OCI-LY3 (cell line): ENCODE data around the gene ASH1L.

Experiments
- H2AFZ ChIP-seq: fragments of 200-600, 300-600 bp; shearing (Covaris generic); 2 replicates; pipeline ENCODE4 v1.6.0; 2014; ENCODE audit warnings: antibody characterized with exemption, low read depth, low read length
- H3K27ac ChIP-seq: fragments of 200-600, 300-600 bp; sonication (generic); 2 replicates; pipeline ENCODE4 v1.5.1; 2014; ENCODE audit warnings: mild to moderate bottlenecking, low read length, moderate library complexity, mixed read lengths
- H3K27me3 ChIP-seq: fragments of 200-600, 300-600 bp; sonication (generic); 2 replicates; pipeline ENCODE4 v1.6.1; 2014; ENCODE audit warnings: low read depth, low read length, mixed read lengths
- H3K36me3 ChIP-seq: fragments of 200-600, 300-600 bp; sonication (generic); replicated peaks from 2 replicates; pipeline ENCODE3; 2014; ENCODE audit warnings: low read depth, low read length, mixed read lengths
- H3K4me1 ChIP-seq: fragments of 300-600, 200-600 bp; sonication (generic); 2 replicates; pipeline ENCODE4 v1.6.1; 2014; ENCODE audit warnings: low read length, mixed read lengths
- H3K4me2 ChIP-seq: fragments of 200-600, 300-600 bp; sonication (generic); 2 replicates; pipeline ENCODE4 v1.6.1; 2014; ENCODE audit warnings: low read length, mixed read lengths
- H3K4me3 ChIP-seq: fragments of 300-600, 200-600 bp; sonication (generic); 2 replicates; pipeline ENCODE4 v1.5.1; 2014; ENCODE audit warnings: antibody characterized with exemption, mild to moderate bottlenecking, low read length, moderate library complexity
- H3K79me2 ChIP-seq: fragments of 300-600, 200-600 bp; shearing (Covaris generic); 2 replicates; pipeline ENCODE4 v1.6.1; 2014; ENCODE audit warnings: mild to moderate bottlenecking, low read length, mixed read lengths
- H3K9ac ChIP-seq: fragments of 300-600, 200-600 bp; shearing (Covaris generic); 2 replicates; pipeline ENCODE4 v1.6.0; 2014; ENCODE audit warnings: mild to moderate bottlenecking, low read length, moderate library complexity
- H3K9me3 ChIP-seq: fragments of 200-600, 300-600 bp; shearing (Covaris generic); 2 replicates; pipeline ENCODE4 v1.6.1; 2014; ENCODE audit warnings: low read length, mixed read lengths; ENCODE audit not compliant: insufficient read depth
- H4K20me1 ChIP-seq: fragments of 200-600, 300-600 bp; sonication (generic); 2 replicates; pipeline ENCODE4 v1.6.1; 2016; ENCODE audit warnings: low read length, mixed read lengths; ENCODE audit not compliant: insufficient read depth
- EZH2phosphoT487 ChIP-seq: fragments of 200-600 bp; shearing (Covaris generic); IDR thresholded peaks from 2 replicates; pipeline ENCODE4 v1.6.1; 2018; ENCODE audit warnings: antibody characterized with exemption, mixed run types, low read depth
- TF ChIP-seq, protein P1 (sequence below): fragments of 200-600, 300-600 bp; sonication (generic); IDR thresholded peaks from 2 replicates; pipeline ENCODE4 v1.5.1; 2014; ENCODE audit warnings: antibody characterized with exemption, low read length, low read depth

Gene ASH1L

DNA sequence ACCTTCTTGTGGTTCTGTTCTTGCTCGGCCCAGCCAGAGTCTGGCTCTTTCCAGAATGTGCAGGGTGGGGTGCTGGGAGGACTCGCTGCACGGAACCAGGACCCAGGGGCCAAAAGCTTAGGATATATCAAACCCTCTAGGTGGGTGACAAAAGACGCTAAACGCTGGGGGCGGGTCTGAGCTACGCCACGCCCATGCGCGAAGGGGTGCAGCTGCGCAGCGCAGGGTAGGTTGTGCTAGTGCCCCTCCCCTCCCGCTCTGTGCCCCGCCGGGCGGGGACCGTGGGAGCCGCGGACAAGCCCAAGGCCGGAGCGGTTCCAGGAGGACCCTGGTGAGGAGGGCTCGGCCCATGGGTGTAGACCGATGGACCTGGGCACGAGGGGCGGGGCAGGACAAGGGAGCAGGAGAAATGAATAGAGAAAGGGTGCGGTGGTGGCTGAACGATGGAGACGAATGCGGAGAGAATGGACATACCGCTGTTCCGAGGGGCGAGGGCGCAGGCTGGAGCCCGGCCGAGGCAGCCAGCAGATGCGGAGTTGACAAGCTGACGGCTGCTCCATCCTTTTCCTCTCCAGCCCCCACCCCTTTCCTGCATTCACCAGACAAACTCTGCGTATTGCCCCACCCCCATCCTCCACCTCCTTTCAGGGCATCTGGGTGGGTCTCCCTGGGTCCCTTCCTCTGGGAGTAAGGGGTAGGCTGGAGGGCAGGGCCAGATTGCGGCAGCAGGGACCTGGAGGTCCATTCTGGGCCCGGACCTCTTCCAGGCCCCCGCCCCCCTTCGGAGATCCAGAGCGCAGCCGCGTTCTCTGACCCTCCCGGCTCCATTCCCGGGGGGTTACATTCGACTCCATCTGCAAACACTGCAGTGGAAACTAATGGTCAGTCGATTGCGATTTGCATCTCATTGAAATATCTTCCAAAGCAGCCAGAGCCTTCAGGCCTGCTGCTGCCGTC, 241.7 kb downstream of the ASH1L start, which contains the start of gene RUSC1:
Gene RUSC1 (plus strand): TSS at position 234 of the 957 bp plus-strand sequence. CDS start 880 bp downstream, outside the sequence.
- H3K27me3 ChIP-seq = no peaks in the 10 kb centered on the region
- peaks cover 19% of the 10 kb centered on the region for H3K4me1 ChIP-seq
- H2AFZ ChIP-seq = no peak within 1 kb of the TSS
- no peak within 1 kb of the TSS for H3K4me3 ChIP-seq
- H3K27ac ChIP-seq = no peak within 1 kb of the TSS
- no peak within 1 kb of the TSS for H3K9ac ChIP-seq
- no peak for TF ChIP-seq EZH2phosphoT487
- TF ChIP-seq, protein P1, sequence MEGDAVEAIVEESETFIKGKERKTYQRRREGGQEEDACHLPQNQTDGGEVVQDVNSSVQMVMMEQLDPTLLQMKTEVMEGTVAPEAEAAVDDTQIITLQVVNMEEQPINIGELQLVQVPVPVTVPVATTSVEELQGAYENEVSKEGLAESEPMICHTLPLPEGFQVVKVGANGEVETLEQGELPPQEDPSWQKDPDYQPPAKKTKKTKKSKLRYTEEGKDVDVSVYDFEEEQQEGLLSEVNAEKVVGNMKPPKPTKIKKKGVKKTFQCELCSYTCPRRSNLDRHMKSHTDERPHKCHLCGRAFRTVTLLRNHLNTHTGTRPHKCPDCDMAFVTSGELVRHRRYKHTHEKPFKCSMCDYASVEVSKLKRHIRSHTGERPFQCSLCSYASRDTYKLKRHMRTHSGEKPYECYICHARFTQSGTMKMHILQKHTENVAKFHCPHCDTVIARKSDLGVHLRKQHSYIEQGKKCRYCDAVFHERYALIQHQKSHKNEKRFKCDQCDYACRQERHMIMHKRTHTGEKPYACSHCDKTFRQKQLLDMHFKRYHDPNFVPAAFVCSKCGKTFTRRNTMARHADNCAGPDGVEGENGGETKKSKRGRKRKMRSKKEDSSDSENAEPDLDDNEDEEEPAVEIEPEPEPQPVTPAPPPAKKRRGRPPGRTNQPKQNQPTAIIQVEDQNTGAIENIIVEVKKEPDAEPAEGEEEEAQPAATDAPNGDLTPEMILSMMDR = no peak
- H3K9me3 ChIP-seq = no peaks in the 10 kb centered on the region
- H3K4me2 ChIP-seq = no peak within 1 kb of the TSS
- H4K20me1 ChIP-seq = peaks cover 36% of the 10 kb centered on the region
- no peaks in the 10 kb centered on the region for H3K79me2 ChIP-seq
- peaks cover 45% of the 10 kb centered on the region for H3K36me3 ChIP-seq

DNA sequence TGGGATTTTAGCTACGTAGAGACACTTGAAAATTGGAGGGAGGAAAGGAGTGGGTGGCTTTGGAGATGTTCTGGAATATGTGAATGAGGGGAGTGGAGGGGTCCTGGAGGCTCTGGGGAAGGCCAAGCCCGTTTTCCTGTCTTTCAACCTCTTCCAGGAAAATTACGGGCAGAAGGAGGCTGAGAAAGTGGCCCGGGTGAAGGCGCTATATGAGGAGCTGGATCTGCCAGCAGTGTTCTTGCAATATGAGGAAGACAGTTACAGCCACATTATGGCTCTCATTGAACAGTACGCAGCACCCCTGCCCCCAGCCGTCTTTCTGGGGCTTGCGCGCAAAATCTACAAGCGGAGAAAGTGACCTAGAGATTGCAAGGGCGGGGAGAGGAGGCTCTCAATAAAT, 242.4 kb downstream of the ASH1L start:
- H3K79me2 ChIP-seq = no peaks in the 10 kb centered on the region
- H3K4me2 ChIP-seq = no peak overlapping the region
- TF ChIP-seq EZH2phosphoT487 = no peak
- TF ChIP-seq, protein P1 = no peak
- peaks cover 36% of the 10 kb centered on the region for H4K20me1 ChIP-seq
- peaks cover 20% of the 10 kb centered on the region for H3K4me1 ChIP-seq
- H3K27ac ChIP-seq = no peak overlapping the region
- H3K9me3 ChIP-seq = no peaks in the 10 kb centered on the region
- H3K9ac ChIP-seq = no peak overlapping the region
- no peak overlapping the region for H3K4me3 ChIP-seq
- no peaks in the 10 kb centered on the region for H3K27me3 ChIP-seq
- no peak overlapping the region for H2AFZ ChIP-seq
- peaks cover 45% of the 10 kb centered on the region for H3K36me3 ChIP-seq

DNA sequence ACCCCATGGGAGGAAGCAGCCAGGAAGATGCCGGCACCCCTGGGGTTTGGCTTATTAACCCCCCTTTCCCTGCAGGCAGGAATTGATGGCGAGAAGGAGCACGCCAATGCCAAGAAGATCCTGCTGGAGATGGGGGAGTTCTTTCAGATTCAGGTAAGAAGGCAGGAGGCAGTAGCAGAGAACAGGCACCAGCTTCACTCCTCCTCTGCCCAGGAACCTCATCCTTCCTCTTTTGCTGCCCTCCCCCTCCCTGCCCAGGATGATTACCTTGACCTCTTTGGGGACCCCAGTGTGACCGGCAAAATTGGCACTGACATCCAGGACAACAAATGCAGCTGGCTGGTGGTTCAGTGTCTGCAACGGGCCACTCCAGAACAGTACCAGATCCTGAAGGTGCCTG, 243.1 kb downstream of the ASH1L start:
- H4K20me1 ChIP-seq = peaks cover 36% of the 10 kb centered on the region
- H2AFZ ChIP-seq = no peak overlapping the region
- H3K9ac ChIP-seq = no peak overlapping the region
- no peak for TF ChIP-seq EZH2phosphoT487
- TF ChIP-seq, protein P1 = no peak
- H3K27me3 ChIP-seq = no peaks in the 10 kb centered on the region
- H3K9me3 ChIP-seq = no peaks in the 10 kb centered on the region
- H3K4me1 ChIP-seq = peaks cover 23% of the 10 kb centered on the region
- no peak overlapping the region for H3K4me3 ChIP-seq
- H3K4me2 ChIP-seq = no peak overlapping the region
- peaks cover 50% of the 10 kb centered on the region for H3K36me3 ChIP-seq
- peaks cover 5% of the 10 kb centered on the region for H3K79me2 ChIP-seq
- H3K27ac ChIP-seq = no peak overlapping the region

DNA sequence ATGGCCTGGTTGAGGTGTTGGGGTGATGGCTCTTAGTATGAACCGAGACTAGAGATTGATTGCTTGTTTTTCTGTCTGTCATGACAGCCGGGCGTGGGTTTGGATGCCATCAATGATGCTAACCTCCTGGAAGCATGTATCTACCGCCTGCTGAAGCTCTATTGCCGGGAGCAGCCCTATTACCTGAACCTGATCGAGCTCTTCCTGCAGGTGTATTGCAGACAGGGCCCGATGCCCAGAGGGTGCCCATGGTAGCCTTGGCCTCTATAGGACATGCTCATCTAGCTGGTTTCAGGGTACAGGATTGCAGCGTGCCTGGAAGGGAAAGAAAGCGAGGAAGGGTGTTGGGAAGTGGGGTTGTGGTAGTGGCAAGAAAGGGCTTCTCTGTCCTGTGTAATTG, 244.5 kb downstream of the ASH1L start:
- TF ChIP-seq EZH2phosphoT487 = no peak
- TF ChIP-seq, protein P1 = no peak
- Histone ChIP-seq H3K9me3 (no peaks in the 10 kb centered on the region), H3K4me1 (peaks cover 23% of the 10 kb centered on the region), H3K27ac (no peak overlapping the region), H4K20me1 (peaks cover 42% of the 10 kb centered on the region), H3K4me2 (no peak overlapping the region), H2AFZ (no peak overlapping the region), H3K4me3 (no peak overlapping the region), H3K36me3 (peaks cover 59% of the 10 kb centered on the region), H3K9ac (no peak overlapping the region), H3K79me2 (peaks cover 16% of the 10 kb centered on the region), H3K27me3 (no peaks in the 10 kb centered on the region)
